Adrenal gland (tissue), 5 donors: ENCODE results near the gene NPAS3.

Experiments
- POLR2A ChIP-seq, 2 donors: fragments of 450-650 bp; IDR thresholded peaks; one replicate each; pipeline ENCODE4 v1.6.1; 2017; ENCODE audit warnings: antibody characterized with exemption in 2 of 2, mild to moderate bottlenecking in 2 of 2, moderate library complexity in 1 of 2
- TF ChIP-seq, protein P1 (sequence below), 6 experiments: fragments of 450-650 bp in 4 of 6; fragments of 200-600 bp in 2 of 6; sonication (generic) in 1 of 6; IDR thresholded peaks; 1 replicate in 5 of 6; 2 replicates in 1 of 6; pipeline versions ENCODE4 v1.5.1 to v1.8.0; 2016 to 2021; ENCODE audit warnings: antibody characterized with exemption in 6 of 6, mild to moderate bottlenecking in 2 of 6, moderate library complexity in 1 of 6
- donor health status: DM: no; HTN: no; CAD: no.

DNA sequence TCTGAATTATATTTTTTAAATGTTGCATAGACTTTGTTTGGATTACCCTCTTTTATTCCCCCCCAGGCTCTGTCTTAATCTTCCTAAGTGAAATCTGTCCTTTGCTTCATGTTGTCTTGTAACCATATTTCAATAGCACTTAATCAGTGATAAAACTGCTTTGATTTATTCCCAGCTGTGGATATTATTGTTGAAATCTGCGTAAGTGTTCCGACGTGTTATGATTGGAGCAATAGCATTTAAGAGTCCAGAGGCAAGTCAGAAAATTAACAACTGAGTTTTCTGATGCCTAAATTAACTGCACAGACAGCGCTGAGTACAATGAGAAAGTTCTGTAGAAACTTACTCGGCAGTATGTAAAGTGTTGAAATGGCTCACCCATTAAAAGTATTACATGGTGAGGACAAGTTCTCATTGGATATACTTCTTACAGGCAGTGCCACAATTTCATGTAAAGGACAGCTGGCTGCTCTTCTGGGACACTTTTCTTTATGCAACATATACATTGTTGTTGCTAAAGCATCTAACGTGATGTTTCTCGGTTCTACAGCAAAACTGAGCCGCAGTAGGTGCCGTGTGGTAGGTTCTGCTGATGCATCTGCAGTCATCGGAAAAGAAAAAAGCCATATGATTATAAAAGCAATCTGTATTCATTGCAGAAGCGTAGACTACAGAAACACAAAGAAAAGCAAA, 511.2 kb downstream of the NPAS3 start:
- TF ChIP-seq, protein P1, sequence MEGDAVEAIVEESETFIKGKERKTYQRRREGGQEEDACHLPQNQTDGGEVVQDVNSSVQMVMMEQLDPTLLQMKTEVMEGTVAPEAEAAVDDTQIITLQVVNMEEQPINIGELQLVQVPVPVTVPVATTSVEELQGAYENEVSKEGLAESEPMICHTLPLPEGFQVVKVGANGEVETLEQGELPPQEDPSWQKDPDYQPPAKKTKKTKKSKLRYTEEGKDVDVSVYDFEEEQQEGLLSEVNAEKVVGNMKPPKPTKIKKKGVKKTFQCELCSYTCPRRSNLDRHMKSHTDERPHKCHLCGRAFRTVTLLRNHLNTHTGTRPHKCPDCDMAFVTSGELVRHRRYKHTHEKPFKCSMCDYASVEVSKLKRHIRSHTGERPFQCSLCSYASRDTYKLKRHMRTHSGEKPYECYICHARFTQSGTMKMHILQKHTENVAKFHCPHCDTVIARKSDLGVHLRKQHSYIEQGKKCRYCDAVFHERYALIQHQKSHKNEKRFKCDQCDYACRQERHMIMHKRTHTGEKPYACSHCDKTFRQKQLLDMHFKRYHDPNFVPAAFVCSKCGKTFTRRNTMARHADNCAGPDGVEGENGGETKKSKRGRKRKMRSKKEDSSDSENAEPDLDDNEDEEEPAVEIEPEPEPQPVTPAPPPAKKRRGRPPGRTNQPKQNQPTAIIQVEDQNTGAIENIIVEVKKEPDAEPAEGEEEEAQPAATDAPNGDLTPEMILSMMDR (IDR thresholded peaks at IDR 0.05) = no peak
- TF ChIP-seq POLR2A (IDR thresholded peaks at IDR 0.05) = no peak
